Stimulated activated memory B cell treated with anti-CD40 and anti-IgM and Interleukin-4, amounts not matched to agents 10 μg/mL and 1 μg/mL and 100 μg/mL, for 72 hours (primary cell): Measurements from ENCODE around the gene DLD.
"Not testable (repeated sequence)": the region's sequence is repeated elsewhere in the genome, so short reads cannot be mapped to it uniquely, and the experiment has no call there.

ENCODE experiments used
- ATAC-seq: fragments of 150-1000 bp; cut with Tn5 transposase; 2 replicates; pipeline ENCODE4 v1.10.0; 2021
- H3K27ac Mint-ChIP-seq: one replicate; pipeline ENCODE4 v1.8.0; 2022; ENCODE audit warnings: mild to moderate bottlenecking, mixed read lengths
- H3K27me3 Mint-ChIP-seq: one replicate; pipeline ENCODE4 v1.8.0; 2022; ENCODE audit warnings: mixed read lengths
- H3K36me3 Mint-ChIP-seq: one replicate; pipeline ENCODE4 v1.8.0; 2022; ENCODE audit warnings: mixed read lengths
- H3K4me1 Mint-ChIP-seq: one replicate; pipeline ENCODE4 v1.8.0; 2022; ENCODE audit warnings: mixed read lengths
- H3K4me3 Mint-ChIP-seq: one replicate; pipeline ENCODE4 v1.8.0; 2022; ENCODE audit warnings: mild to moderate bottlenecking, moderate library complexity, mixed read lengths
- H3K9me3 Mint-ChIP-seq: one replicate; pipeline ENCODE4 v1.8.0; 2022; ENCODE audit warnings: mixed read lengths

Gene DLD

DNA sequence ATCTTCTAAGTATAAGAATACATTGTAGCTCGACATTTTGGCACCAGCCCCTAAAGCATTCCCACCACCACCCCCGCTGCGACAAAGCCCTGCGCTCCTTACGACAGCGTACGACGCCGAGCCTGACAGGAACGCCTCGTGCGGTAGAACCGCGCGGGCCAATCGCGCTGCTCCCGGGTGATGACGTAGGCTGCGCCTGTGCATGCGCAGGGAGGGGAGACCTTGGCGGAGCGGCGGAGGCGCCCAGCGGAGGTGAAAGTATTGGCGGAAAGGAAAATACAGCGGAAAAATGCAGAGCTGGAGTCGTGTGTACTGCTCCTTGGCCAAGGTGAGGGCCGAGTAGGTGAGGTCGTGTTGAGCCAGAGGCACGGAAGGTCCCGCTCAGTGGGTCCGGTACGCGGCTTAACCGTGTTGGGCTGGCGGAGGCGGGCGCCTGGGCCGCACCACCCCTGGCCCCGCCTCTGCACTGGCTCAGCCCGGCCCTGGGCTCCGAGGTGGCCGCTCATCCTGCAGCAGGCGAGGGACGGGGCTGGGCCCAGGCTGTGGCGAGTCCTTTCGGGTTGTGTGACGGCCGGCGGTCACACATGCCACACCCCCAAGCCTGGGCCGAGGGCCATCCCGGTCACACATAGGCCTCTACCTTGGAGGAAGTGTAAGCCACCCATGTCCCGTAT lies at the start of gene DLD:
Gene DLD (plus strand): TSS at position 222 of the 674 bp plus-strand sequence. CDS start 68 bp downstream, at position 290.
- Mint-ChIP-seq H3K9me3 (no peaks in the 10 kb centered on the region), H3K4me1 (peaks cover 35% of the 10 kb centered on the region), H3K36me3 (peaks cover 19% of the 10 kb centered on the region), H3K27me3 (peaks cover under 1% of the 10 kb centered on the region), H3K27ac (peak within 1 kb of the TSS; percentile 85), H3K4me3 (peak within 1 kb of the TSS; percentile 90)
- peak; percentile 100 for ATAC-seq

DNA sequence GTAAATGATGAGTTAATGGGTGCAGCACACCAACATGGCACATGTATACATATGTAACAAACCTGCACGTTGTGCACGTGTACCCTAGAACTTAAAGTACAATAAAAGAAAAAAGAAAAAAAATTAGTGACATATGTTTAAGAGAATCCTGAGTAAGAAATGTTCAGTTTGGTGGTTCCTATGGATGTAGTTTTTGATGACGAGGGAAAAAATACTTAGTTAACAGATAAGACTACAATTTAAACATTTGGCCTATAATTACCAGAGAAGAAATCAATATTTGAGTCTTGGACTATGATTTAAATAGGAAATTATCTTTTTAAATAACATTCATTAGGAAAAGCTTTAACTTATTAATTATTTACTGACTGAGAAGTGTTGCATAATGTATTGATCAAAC lies 48.8 kb upstream of the DLD start:
- H3K36me3 Mint-ChIP-seq = peaks cover 5% of the 10 kb centered on the region
- H3K4me1 Mint-ChIP-seq = peaks cover 7% of the 10 kb centered on the region
- peaks cover 24% of the 10 kb centered on the region for H3K27me3 Mint-ChIP-seq
- H3K4me3 Mint-ChIP-seq = no peak overlapping the region
- ATAC-seq = no peak
- H3K9me3 Mint-ChIP-seq = peaks cover 3% of the 10 kb centered on the region
- H3K27ac Mint-ChIP-seq = no peak overlapping the region

GRCh38 chr7:107843184-107843583 lies 47.8 kb upstream of the DLD start:
- Mint-ChIP-seq H3K27ac (no peak overlapping the region), H3K4me1 (peaks cover 7% of the 10 kb centered on the region), H3K9me3 (peaks cover 3% of the 10 kb centered on the region), H3K4me3 (no peak overlapping the region), H3K36me3 (peaks cover 5% of the 10 kb centered on the region), H3K27me3 (peaks cover 16% of the 10 kb centered on the region)
- no peak for ATAC-seq

DNA sequence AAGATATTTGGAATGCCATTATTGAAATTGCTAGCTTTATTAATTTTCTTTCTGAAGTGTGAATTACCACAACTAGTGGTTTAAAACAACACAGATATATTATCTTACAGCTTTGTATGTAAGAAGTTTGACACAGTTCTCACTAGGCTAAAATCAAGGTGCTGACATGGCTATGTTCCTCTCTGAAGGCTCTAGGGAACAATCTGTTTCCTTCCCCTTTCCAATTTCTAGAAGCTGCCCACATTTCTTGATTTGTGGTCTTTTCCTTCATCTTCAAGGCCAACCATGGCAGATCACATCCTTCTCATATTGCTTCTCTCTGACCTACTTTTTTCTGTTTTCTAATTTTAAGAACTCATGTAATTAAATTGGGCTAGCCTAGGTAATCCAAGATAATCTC lies 44.7 kb upstream of the DLD start:
- H3K4me1 Mint-ChIP-seq = peaks cover 7% of the 10 kb centered on the region
- no peak overlapping the region for H3K4me3 Mint-ChIP-seq
- no peak overlapping the region for H3K27ac Mint-ChIP-seq
- peaks cover 9% of the 10 kb centered on the region for H3K27me3 Mint-ChIP-seq
- ATAC-seq = no peak
- H3K9me3 Mint-ChIP-seq = no peaks in the 10 kb centered on the region
- no peaks in the 10 kb centered on the region for H3K36me3 Mint-ChIP-seq

DNA sequence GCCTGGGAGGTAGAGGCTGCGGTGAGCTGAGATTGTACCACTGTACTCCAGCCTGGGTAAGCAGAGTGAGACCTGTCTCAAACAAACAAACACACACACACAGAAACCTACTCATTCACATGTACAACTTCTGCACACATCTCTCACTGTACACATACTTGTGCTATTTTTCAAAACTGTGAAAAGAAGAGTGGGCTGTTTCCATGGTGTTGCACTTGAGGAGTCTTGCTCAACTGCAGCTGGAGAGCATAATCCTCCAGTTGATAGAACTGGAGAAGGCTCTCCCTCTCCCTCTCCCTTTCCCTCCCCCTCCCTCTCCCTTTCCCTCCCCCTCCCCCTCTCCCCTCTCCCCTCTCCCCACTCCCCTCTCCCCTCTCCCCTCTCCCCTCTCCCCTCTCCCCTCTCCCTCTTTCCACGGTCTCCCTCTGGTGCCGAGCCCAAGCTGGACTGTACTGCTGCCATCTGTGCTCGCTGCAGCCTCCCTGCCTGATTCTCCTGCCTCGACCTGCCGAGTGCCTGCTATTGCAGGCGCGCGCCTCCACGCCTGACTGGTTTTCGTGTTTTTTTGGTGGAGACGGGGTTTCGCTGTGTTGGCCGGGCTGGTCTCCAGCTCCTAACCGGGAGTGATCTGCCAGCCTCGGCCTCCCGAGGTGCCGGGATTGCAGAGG lies 43.7 kb upstream of the DLD start:
- no peak overlapping the region for H3K27ac Mint-ChIP-seq
- H3K27me3 Mint-ChIP-seq = peaks cover 19% of the 10 kb centered on the region
- H3K4me3 Mint-ChIP-seq = no peak overlapping the region
- H3K36me3 Mint-ChIP-seq = no peaks in the 10 kb centered on the region
- H3K9me3 Mint-ChIP-seq = no peaks in the 10 kb centered on the region
- peaks cover 7% of the 10 kb centered on the region for H3K4me1 Mint-ChIP-seq
- ATAC-seq = no peak

GRCh38 chr7:107847836-107848175 lies 43.2 kb upstream of the DLD start:
- not testable (repeated sequence) for ATAC-seq, H3K27ac Mint-ChIP-seq, H3K9me3 Mint-ChIP-seq

DNA sequence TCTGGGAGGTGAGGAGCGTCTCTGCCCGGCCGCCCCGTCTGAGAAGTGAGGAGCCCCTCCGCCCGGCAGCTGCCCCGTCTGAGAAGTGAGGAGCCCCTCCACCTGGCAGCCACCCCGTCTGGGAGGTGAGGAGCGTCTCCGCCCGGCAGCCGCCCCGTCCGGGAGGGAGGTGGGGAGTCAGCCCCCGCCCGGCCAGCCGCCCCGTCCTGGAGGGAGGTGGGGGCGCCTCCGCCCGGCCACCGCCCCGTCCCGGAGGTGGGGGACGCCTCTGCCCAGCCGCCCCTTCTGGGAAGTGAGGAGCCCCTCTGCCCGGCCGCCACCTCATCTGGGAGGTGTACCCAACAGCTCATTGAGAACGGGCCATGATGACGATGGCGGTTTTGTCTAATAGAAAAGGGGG lies 42.8 kb upstream of the DLD start:
- H3K36me3 Mint-ChIP-seq, ATAC-seq, H3K9me3 Mint-ChIP-seq, H3K4me1 Mint-ChIP-seq, H3K27ac Mint-ChIP-seq, H3K4me3 Mint-ChIP-seq: not testable (repeated sequence)
- H3K27me3 Mint-ChIP-seq = peaks cover 20% of the 10 kb centered on the region

More at GRCh38 chr7:107847836-107848175, 43.2 kb upstream of the DLD start:
- not testable (repeated sequence) for H3K4me1 Mint-ChIP-seq, H3K4me3 Mint-ChIP-seq, H3K36me3 Mint-ChIP-seq
- peaks cover 20% of the 10 kb centered on the region for H3K27me3 Mint-ChIP-seq

DNA sequence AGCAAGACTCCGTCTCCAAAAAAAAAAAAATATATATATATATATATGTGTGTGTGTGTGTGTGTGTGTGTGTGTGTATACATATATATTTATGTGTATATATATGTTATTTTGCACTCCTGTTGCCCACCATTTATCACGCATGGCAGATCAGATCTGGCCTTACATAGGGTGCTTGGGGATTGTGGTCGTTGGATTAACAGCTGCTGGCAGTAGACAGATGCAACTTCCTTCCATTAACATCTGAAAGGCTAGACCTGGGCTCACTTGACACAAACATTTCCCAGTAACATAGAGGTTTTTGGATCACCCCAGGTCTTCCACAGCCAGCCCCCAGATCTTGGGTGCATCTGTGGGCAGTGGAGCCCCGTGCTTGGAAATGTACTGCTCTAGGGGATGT lies 40.8 kb upstream of the DLD start:
- H3K9me3 Mint-ChIP-seq = no peaks in the 10 kb centered on the region
- H3K27ac Mint-ChIP-seq = no peak overlapping the region
- H3K36me3 Mint-ChIP-seq = no peaks in the 10 kb centered on the region
- peaks cover 7% of the 10 kb centered on the region for H3K4me1 Mint-ChIP-seq
- ATAC-seq = no peak
- no peak overlapping the region for H3K4me3 Mint-ChIP-seq
- H3K27me3 Mint-ChIP-seq = peaks cover 20% of the 10 kb centered on the region

DNA sequence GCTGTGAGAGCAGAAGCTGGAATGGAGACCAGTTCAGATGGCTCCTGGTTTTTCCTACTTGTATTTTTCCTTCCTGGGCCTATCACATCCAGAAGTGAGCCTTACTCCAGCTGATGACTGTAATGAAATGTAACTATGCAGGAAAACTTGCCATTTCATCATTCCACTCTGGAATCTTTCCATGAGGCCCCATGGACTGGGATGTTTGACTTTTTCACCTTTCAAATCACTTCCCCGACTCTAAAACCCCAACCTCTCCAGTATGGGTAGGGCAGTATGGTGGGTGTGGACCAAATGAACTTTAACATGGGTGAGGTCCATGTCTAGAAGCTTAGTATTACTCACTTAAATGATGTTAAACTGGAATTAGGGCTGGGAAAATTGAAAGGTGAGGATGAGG lies 40.3 kb upstream of the DLD start:
- no peak for ATAC-seq
- H3K4me3 Mint-ChIP-seq = no peak overlapping the region
- no peaks in the 10 kb centered on the region for H3K9me3 Mint-ChIP-seq
- no peaks in the 10 kb centered on the region for H3K36me3 Mint-ChIP-seq
- no peak overlapping the region for H3K27ac Mint-ChIP-seq
- peaks cover 7% of the 10 kb centered on the region for H3K4me1 Mint-ChIP-seq
- H3K27me3 Mint-ChIP-seq = peaks cover 20% of the 10 kb centered on the region

GRCh38 chr7:107854454-107854853 lies 36.5 kb upstream of the DLD start:
- H3K9me3 Mint-ChIP-seq = no peaks in the 10 kb centered on the region
- no peak overlapping the region for H3K4me3 Mint-ChIP-seq
- H3K4me1 Mint-ChIP-seq = peaks cover 5% of the 10 kb centered on the region
- no peak for ATAC-seq
- H3K27me3 Mint-ChIP-seq = peaks cover 20% of the 10 kb centered on the region
- no peak overlapping the region for H3K27ac Mint-ChIP-seq
- H3K36me3 Mint-ChIP-seq = no peaks in the 10 kb centered on the region

- no peak for ATAC-seq
- Mint-ChIP-seq H3K27me3 (peaks cover 20% of the 10 kb centered on the region), H3K27ac (no peak overlapping the region), H3K9me3 (no peaks in the 10 kb centered on the region), H3K4me3 (no peak overlapping the region), H3K36me3 (no peaks in the 10 kb centered on the region), H3K4me1 (peaks cover 5% of the 10 kb centered on the region)
Observed at GRCh38 chr7:107854989-107855388, 36.0 kb upstream of the DLD start.

DNA sequence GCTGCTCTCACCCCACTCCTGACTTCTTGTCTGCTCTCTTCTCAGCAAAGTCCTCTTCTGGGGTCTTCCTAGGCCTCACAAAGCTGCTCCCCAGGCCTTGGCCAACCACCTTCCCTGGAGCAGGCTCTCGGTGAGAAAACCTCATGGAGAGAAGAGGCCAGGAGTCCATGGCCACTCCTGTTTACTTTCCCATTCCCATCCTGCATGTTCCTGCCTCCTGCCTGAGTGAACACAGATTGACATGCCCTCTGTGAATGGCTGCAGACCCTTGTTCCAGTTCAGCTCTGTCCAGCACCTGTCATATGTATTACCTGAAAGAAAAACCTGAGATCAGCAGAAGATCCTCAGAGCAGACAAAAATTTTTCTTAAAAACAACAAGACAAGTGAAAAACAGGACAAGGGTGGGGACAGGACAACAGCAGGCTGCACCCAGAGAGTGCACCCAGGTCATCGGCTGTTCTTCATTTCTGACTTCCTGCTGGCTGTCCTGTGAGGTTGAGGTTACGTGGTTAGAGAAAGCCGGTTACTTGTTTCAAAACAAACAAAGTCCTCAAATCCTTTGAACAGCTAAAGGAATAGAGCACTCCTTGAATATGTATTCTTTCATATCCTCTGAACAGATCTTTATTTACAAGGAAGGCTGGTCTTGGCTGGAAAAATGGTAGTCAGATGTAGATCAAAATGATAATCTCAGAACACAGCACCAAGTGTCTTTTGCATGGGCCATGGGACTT lies 34.0 kb upstream of the DLD start:
- H3K4me3 Mint-ChIP-seq = no peak overlapping the region
- H3K27ac Mint-ChIP-seq = no peak overlapping the region
- no peaks in the 10 kb centered on the region for H3K36me3 Mint-ChIP-seq
- ATAC-seq = peak; percentile 52
- peaks cover 4% of the 10 kb centered on the region for H3K27me3 Mint-ChIP-seq
- H3K9me3 Mint-ChIP-seq = no peaks in the 10 kb centered on the region
- H3K4me1 Mint-ChIP-seq = peaks cover 5% of the 10 kb centered on the region

GRCh38 chr7:107857541-107857912 lies 33.5 kb upstream of the DLD start:
- Mint-ChIP-seq H3K27ac (no peak overlapping the region), H3K36me3 (no peaks in the 10 kb centered on the region), H3K4me1 (peaks cover 5% of the 10 kb centered on the region), H3K27me3 (no peaks in the 10 kb centered on the region), H3K4me3 (no peak overlapping the region), H3K9me3 (no peaks in the 10 kb centered on the region)
- no peak for ATAC-seq

DNA sequence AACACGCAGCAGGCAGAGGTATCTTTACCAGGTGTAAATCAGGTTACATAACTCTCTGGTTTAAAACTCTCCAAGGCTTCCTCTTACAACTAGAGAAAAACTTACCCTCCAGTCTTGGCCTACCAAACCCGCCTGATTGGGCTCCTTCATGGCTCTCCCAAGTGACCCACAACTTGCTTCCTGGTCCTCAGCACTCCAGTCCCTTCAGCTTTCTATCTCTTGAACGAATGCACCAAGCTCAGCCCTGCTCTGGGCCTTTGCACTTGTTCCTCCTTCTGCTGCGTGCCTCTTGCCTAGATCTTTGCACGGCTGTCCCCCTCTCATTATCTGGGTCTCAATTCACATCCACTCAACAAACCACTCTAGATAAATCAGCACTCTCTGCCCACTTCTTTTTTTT lies 32.7 kb upstream of the DLD start:
- peaks cover 5% of the 10 kb centered on the region for H3K4me1 Mint-ChIP-seq

DNA sequence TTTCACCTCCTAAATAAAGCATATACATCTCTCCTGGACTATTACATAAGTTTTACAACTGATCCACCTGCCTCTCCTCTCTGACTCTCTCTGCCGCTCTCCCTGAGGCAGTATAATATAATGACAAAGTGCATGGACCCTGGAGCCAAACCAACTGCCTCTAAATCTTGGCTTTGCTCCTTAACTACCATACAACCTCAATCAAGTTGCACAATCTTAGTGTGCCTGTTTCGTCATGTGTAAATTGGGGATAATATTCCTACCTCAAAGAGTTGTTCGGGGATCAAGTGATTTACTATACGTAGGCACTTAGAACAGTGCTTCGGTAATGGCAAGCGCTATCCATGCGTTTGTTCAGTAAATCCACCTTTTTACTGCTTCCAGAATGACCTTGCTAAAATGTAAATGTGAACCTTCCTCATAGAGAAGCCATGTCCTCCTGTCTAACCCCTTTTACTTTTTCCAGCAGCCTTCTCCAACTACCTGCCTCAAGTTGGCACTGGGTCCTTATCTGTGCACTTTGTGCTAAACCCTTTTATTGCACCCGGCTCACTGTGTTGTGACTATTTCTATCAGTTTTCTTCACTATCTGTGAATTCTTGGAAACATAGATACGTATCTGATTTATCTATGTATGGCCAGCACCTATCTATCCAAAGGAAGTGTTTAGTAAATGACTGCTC lies 30.6 kb upstream of the DLD start:
- no peaks in the 10 kb centered on the region for H3K27me3 Mint-ChIP-seq
- H3K27ac Mint-ChIP-seq = no peak overlapping the region
- peaks cover 5% of the 10 kb centered on the region for H3K4me1 Mint-ChIP-seq
- no peaks in the 10 kb centered on the region for H3K36me3 Mint-ChIP-seq
- no peaks in the 10 kb centered on the region for H3K9me3 Mint-ChIP-seq
- no peak overlapping the region for H3K4me3 Mint-ChIP-seq
- ATAC-seq = no peak

More for the DNA sequence above, 32.7 kb upstream of the DLD start:
- Mint-ChIP-seq H3K9me3 (no peaks in the 10 kb centered on the region), H3K27ac (no peak overlapping the region), H3K36me3 (no peaks in the 10 kb centered on the region), H3K27me3 (no peaks in the 10 kb centered on the region), H3K4me3 (no peak overlapping the region)
- no peak for ATAC-seq
